Parathyroid adenoma (tissue), 2 donors: ENCODE data around the gene BRAT1.

Experiments
- H2AFZ ChIP-seq: fragments of 300-600 bp; sonication (generic); one replicate; pipeline ENCODE4 v1.7.0; 2017; ENCODE audit warnings: antibody characterized with exemption, mild to moderate bottlenecking
- H3K27ac ChIP-seq: fragments of 300-600 bp; sonication (generic); one replicate; pipeline ENCODE4 v1.7.0; 2017
- H3K27me3 ChIP-seq: fragments of 300-600 bp; sonication (generic); one replicate; pipeline ENCODE4 v1.7.0; 2017; ENCODE audit warnings: low read length; ENCODE audit not compliant: control insufficient read depth, insufficient read depth
- H3K36me3 ChIP-seq: fragments of 300-600 bp; sonication (generic); one replicate; pipeline ENCODE4 v1.7.0; 2017; ENCODE audit warnings: low read length; ENCODE audit not compliant: control insufficient read depth, insufficient read depth
- H3K4me1 ChIP-seq: fragments of 300-600 bp; sonication (generic); one replicate; pipeline ENCODE4 v1.7.0; 2017; ENCODE audit warnings: control low read depth
- H3K4me2 ChIP-seq: fragments of 300-600 bp; sonication (generic); one replicate; pipeline ENCODE4 v1.7.0; 2017; ENCODE audit warnings: low read length
- H3K4me3 ChIP-seq: fragments of 300-600 bp; sonication (generic); one replicate; pipeline ENCODE4 v1.7.0; 2017; ENCODE audit warnings: low read depth, low read length
- H3K79me2 ChIP-seq: fragments of 300-600 bp; sonication (generic); one replicate; pipeline ENCODE4 v1.7.0; 2017; ENCODE audit warnings: control low read depth
- H3K9ac ChIP-seq: fragments of 300-600 bp; sonication (generic); one replicate; pipeline ENCODE4 v1.7.0; 2017; ENCODE audit warnings: mild to moderate bottlenecking
- H3K9me3 ChIP-seq: fragments of 300-600 bp; sonication (generic); one replicate; pipeline ENCODE4 v1.7.0; 2017; ENCODE audit warnings: low read length; ENCODE audit not compliant: control insufficient read depth
- TF ChIP-seq, protein P1 (sequence below): fragments of 300-600 bp; sonication (generic); IDR thresholded peaks from one replicate; pipeline ENCODE4 v1.7.0; 2017; ENCODE audit warnings: antibody characterized with exemption, mild to moderate bottlenecking
- donor health status: primary hyperparathyroidism.

Gene BRAT1

GRCh38 chr7:2601907-2602306, 46.6 kb upstream of the BRAT1 start:
- Histone ChIP-seq H3K36me3 (no peaks in the 10 kb centered on the region), H3K79me2 (no peaks in the 10 kb centered on the region), H3K4me1 (no peaks in the 10 kb centered on the region), H3K27me3 (no peaks in the 10 kb centered on the region), H2AFZ (no peak overlapping the region), H3K4me3 (no peak overlapping the region), H3K27ac (no peak overlapping the region), H3K9me3 (no peaks in the 10 kb centered on the region), H3K9ac (no peak overlapping the region), H3K4me2 (no peak overlapping the region)
- TF ChIP-seq, protein P1, sequence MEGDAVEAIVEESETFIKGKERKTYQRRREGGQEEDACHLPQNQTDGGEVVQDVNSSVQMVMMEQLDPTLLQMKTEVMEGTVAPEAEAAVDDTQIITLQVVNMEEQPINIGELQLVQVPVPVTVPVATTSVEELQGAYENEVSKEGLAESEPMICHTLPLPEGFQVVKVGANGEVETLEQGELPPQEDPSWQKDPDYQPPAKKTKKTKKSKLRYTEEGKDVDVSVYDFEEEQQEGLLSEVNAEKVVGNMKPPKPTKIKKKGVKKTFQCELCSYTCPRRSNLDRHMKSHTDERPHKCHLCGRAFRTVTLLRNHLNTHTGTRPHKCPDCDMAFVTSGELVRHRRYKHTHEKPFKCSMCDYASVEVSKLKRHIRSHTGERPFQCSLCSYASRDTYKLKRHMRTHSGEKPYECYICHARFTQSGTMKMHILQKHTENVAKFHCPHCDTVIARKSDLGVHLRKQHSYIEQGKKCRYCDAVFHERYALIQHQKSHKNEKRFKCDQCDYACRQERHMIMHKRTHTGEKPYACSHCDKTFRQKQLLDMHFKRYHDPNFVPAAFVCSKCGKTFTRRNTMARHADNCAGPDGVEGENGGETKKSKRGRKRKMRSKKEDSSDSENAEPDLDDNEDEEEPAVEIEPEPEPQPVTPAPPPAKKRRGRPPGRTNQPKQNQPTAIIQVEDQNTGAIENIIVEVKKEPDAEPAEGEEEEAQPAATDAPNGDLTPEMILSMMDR = no peak

- no peaks in the 10 kb centered on the region for H3K4me1 ChIP-seq
- no peaks in the 10 kb centered on the region for H3K36me3 ChIP-seq
- H2AFZ ChIP-seq = no peak overlapping the region
- H3K27ac ChIP-seq = no peak overlapping the region
- no peaks in the 10 kb centered on the region for H3K9me3 ChIP-seq
- H3K27me3 ChIP-seq = no peaks in the 10 kb centered on the region
- TF ChIP-seq, protein P1 = no peak
- H3K4me2 ChIP-seq = no peak overlapping the region
- no peak overlapping the region for H3K4me3 ChIP-seq
- no peaks in the 10 kb centered on the region for H3K79me2 ChIP-seq
- no peak overlapping the region for H3K9ac ChIP-seq
These were observed 45.7 kb upstream of the BRAT1 start for GRCh38 chr7:2601065-2601464.

DNA sequence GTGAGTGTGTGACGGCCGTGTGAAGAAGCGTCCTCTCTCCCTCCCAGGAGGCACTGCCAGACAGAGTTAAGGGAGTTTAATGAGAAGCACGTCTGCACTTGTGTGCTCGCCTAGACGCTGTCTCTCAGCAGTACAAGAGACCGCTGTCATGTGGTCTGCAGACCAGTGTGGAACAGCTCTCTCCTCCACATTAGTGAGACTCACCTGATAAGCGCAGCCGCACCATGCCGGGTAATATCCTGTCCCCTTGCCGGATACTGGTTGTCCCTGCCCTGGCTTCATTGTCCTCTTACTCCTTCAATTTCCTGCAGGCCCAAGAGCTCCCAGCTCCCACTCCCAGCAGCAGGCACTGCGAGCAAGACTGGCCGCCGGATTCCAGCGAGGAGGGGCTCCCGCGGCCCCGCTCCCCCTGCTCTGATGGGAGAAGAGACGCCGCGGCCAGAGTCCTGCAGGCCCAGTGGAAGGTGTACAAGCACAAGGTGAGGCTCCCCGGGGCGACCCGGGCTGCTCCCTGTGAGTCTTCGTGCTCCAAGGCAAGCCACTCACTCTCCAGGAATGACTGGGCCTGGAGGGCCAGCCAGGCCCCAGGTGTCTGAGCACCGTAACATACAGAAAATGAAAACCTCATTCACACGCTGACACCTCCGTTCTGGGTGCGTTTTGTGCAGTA, 43.0 kb upstream of the BRAT1 start:
- TF ChIP-seq, protein P1 = no peak

GRCh38 chr7:2597273-2597640, 41.9 kb upstream of the BRAT1 start:
- no peaks in the 10 kb centered on the region for H3K79me2 ChIP-seq
- no peaks in the 10 kb centered on the region for H3K9me3 ChIP-seq
- H3K27me3 ChIP-seq = no peaks in the 10 kb centered on the region
- TF ChIP-seq, protein P1 = no peak
- no peak overlapping the region for H2AFZ ChIP-seq
- no peak overlapping the region for H3K9ac ChIP-seq
- no peaks in the 10 kb centered on the region for H3K36me3 ChIP-seq
- no peak overlapping the region for H3K4me2 ChIP-seq
- H3K27ac ChIP-seq = no peak overlapping the region
- H3K4me1 ChIP-seq = no peaks in the 10 kb centered on the region
- H3K4me3 ChIP-seq = no peak overlapping the region

More for the DNA sequence above, 43.0 kb upstream of the BRAT1 start:
- Histone ChIP-seq H3K4me2 (no peak overlapping the region), H3K27ac (no peak overlapping the region), H3K9me3 (no peaks in the 10 kb centered on the region), H3K9ac (no peak overlapping the region), H3K4me1 (no peaks in the 10 kb centered on the region), H3K4me3 (no peak overlapping the region), H3K36me3 (no peaks in the 10 kb centered on the region), H3K27me3 (no peaks in the 10 kb centered on the region), H3K79me2 (no peaks in the 10 kb centered on the region), H2AFZ (no peak overlapping the region)
